GM12864 (cell line): ENCODE measurements around the gene ACE.

Source experiments
- DNase-seq: peaks from one replicate; pipeline ENCODE4 v3.0.0-alpha.2; 2011; ENCODE audit warnings: low read depth
- H3K4me3 ChIP-seq: 2 replicates; pipeline ENCODE4 v1.5.1; 2011; ENCODE audit warnings: mild to moderate bottlenecking, low read depth, low read length, control low read depth
- TF ChIP-seq, protein P1 (sequence below): IDR thresholded peaks from 2 replicates; pipeline ENCODE4 v1.5.1; 2011; ENCODE audit warnings: low read depth, mild to moderate bottlenecking, moderate library complexity, low read length, control low read depth, inconsistent platforms; ENCODE audit errors: missing control alignments

The ACE gene

DNA sequence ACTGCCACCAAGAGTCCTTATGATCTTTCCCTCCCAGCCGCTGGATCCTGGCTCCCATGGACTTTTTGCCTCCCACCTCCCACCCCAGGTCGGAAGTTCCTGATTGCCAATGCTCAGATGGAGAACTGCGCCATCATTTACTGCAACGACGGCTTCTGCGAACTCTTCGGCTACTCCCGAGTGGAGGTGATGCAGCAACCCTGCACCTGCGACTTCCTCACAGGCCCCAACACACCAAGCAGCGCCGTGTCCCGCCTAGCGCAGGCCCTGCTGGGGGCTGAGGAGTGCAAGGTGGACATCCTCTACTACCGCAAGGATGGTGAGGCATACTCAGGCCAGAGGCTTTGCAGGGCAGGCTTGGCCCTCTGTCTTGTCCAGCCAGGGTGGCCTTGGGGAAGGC, 47.2 kb downstream of the ACE start:
- DNase-seq, result no peak
- H3K4me3 ChIP-seq, result no peak overlapping the region
- TF ChIP-seq, protein P1, sequence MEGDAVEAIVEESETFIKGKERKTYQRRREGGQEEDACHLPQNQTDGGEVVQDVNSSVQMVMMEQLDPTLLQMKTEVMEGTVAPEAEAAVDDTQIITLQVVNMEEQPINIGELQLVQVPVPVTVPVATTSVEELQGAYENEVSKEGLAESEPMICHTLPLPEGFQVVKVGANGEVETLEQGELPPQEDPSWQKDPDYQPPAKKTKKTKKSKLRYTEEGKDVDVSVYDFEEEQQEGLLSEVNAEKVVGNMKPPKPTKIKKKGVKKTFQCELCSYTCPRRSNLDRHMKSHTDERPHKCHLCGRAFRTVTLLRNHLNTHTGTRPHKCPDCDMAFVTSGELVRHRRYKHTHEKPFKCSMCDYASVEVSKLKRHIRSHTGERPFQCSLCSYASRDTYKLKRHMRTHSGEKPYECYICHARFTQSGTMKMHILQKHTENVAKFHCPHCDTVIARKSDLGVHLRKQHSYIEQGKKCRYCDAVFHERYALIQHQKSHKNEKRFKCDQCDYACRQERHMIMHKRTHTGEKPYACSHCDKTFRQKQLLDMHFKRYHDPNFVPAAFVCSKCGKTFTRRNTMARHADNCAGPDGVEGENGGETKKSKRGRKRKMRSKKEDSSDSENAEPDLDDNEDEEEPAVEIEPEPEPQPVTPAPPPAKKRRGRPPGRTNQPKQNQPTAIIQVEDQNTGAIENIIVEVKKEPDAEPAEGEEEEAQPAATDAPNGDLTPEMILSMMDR, result no peak

DNA sequence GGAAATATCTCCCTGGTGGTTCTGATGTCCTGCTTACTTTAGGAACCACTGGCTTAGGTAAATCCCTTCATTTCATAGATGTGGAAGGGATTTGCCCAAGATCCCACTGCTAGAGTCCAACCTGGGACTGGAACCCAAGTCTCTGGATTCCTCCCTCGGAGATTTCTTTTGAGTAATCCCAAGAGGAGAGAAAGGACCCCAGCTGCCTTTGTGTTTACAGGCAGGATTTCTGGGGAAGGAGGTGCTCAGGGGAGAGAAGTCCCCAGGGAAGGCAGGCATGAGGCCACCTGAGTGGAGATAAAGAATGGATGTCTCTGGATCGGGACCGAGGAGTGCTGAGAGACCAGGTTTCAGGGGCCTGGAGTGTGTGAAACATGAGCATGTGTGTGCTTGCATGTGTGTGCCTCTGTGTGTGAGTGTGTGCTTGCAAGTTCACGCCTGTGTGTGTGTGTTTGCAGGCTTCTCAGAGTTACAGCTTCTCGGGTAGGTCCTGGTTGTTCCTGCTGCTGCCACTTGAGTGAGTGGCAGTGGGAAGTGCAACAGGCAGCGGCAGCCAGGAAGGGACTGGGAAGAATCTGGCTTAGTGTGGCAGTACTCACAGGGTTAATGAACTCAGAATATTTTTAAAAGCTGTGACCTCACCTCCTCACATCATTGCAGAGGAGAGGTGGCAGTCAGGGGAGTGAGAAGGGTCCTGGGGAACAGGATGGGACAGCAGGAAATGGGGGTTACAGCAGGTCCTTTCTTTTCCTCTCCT, 48.5 kb downstream of the ACE start:
- TF ChIP-seq, protein P1, result no peak
- no peak overlapping the region for H3K4me3 ChIP-seq
- DNase-seq, result no peak

- no peak for DNase-seq
- TF ChIP-seq, protein P1, result no peak
Measured at GRCh38 chr17:63526861-63527260, 50.0 kb downstream of the ACE start.

DNA sequence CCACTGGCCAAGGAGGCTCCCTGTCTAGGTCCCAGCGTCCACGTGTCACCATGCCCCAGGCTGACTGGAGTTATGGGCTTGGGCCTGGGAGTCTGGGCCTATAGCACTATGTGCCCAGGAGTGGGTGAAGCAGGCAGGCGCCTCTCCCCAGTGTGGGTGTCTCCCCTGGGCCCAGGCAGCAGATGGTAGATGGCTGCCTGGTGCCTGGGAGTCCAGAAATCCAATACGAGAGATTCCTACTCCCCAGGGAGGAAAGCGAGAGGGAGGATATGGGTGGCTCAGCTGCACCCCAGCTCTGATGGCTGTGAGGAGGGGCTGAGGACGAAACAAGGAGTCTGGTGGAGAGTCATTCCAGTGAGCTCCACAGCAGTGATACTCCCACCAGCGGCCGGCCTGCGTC, 51.3 kb downstream of the ACE start:
- H3K4me3 ChIP-seq, result no peak overlapping the region
- no peak for DNase-seq
- TF ChIP-seq, protein P1, result no peak

More at GRCh38 chr17:63526861-63527260, 50.0 kb downstream of the ACE start:
- H3K4me3 ChIP-seq, result no peak overlapping the region

- no peak overlapping the region for H3K4me3 ChIP-seq
- TF ChIP-seq, protein P1, result no peak
- DNase-seq, result no peak
Measured at GRCh38 chr17:63529711-63530556, 53.1 kb downstream of the ACE start.

GRCh38 chr17:63530557-63531021, 53.7 kb downstream of the ACE start:
- H3K4me3 ChIP-seq, result no peak overlapping the region
- TF ChIP-seq, protein P1, result no peak
- no peak for DNase-seq
